DMS53 (cell line): ENCODE measurements around the gene HES2.
"Not testable (repeated sequence)": the region's sequence is repeated elsewhere in the genome, so short reads cannot be mapped to it uniquely, and the experiment has no call there.

Source experiments
- DNase-seq: peaks from one replicate; lab custom pipeline; 2025; lab: John Stamatoyannopoulos, UW

The HES2 gene

DNA sequence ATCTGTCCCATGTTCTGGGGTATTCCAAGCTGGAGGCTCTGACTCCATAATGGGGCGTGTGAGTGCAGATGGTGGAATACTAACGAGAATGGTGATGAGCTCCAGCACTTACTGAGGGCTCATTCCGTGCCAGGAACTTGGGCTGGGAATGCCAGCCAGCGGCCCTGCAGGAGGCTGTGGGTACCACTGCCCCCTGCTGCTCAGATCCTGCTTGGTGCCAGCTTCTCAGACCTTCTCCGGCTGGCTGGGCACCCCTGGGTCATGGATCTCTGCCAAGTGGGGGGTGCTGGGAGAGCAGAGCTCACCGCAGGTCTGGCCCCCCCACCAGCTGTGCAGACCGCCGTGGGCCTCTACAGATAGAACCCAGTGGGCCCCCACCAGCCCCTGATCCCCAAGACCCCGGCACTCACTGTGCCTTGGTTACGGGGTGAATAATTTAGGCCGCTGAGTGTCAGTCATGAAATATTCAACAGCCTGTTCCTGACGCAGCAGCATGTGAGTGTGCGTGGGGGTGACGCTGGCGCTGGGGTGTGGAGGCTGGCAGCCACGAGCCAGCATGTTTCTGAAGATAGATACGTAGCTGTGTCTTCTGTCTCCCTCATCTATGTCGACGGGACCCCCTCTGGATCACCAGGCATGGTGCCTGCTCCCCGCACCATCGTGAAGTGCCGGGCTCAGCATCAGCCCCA is 17.4 kb upstream of the HES2 start:
- peak; percentile 67 for DNase-seq

DNA sequence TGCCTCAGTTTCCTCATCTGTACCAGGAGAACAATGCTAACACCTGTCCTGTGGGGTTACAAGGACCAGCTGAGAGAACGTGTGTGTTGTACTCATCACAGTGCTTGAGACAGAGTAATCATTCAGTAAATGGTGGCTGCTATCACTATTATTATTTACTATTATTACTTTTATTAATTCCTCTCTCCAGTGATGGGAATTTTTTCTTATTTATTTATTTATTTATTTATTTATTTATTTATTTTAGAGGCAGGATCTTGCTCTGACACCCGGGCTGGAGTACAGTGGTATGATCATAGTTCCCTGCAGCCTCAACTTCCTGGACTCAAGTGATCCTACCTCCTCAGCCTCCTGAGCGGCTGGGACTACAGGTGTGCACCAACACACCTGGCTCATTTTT is 16.6 kb upstream of the HES2 start:
- not testable (repeated sequence) for DNase-seq

DNA sequence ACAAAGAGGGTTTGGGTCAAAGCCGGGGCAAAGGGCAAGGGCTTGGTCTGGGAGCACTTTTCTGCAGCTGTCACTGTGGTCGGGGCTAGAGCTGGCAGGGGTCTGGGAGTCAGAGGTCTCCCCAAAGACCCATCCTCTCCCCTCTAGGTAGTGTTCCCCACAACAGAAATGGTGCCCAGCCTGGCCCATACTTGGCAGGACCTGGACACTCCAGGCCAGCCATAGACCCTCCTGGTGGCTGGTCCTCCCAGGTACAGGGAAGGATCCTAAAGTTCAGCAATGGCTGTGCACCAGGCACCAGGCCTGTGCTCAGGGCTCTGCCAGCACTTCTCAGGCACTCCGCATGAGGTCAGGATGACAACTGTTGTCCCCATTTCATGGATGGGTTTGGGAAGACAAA is 15.8 kb upstream of the HES2 start:
- DNase-seq = no peak

DNA sequence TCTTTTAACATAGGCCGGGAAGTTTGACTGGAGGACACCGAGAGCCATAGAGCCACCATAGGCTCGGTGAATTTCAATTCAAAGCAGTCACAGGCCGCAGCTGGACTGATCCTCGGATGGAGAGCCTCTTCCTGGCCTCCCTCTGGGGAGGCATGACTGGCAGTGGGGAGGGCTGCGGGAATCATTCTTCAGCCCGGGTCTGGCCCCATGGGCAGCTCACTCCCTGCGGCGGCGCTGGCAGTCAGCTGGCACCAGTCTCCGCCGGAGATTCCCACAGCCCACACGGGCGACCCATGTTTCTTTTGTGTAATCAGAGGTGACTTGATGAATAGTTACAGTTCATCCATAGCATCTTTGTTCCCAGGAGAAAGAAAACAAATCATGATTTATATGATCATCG is 15.4 kb upstream of the HES2 start:
- no peak for DNase-seq

DNA sequence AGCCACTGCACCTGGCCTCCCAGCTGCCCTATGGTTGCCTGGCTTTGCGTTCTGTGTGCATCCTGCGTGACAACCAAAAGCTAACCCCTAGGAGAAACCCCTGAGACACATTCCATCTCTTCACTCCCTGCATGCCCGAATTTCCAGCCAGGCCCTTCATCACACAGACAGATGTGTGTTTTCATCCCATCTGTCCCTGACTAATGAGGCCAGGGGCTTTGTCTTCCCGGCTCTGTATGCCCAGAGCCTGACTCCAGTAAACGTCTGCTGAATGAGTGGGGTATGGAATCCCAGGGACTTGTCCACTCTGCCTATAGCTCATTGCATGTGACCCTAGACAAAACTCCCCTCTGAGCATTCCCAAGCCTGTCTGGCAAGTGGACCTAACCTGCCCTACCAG is 14.5 kb upstream of the HES2 start:
- DNase-seq = no peak

DNA sequence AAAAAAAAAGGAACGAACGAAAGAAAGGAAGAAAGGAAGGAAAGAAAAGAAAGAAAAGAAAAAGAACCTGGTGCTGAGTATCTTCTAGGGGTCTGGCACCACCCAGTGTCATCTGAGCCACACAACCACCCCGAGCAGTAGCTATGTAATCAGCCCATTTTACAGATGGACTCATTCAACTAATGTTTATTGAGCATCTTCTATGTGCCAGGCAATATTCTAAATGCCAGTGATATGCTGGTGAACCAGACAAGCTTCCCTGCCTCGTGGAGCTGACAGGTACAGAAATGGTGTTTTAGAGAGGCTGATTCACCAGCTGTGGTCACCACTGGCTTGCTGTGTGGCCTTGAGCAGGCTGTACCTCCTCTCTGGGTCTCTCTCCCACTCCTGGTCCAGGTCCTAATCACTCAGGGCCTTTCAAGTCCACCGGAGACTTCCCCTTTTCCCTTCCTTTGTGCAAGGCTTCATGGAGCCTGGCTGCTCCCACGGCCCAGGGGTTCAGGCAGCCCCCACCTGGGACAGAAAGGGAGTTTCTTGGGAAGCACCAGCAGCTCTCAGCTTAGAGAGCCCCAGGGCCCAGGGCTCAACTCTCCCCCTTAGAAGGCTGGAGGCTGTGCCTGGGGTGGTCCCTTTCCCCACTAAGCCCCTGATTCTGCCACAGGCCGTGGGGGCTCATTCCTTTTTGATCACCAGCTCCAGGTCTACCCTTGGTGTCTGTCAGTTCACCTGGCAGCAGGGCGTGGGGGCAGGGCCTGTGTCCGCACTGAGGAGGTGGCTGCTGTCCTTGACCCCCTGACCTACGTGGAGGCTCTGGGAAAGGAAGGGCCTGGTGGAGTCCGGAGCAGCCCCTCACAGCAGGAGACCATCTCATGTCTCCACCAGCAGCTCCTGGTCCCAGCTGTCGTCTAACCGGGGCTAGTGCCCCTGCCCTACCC is 12.2 kb upstream of the HES2 start:
- not testable (repeated sequence) for DNase-seq

DNA sequence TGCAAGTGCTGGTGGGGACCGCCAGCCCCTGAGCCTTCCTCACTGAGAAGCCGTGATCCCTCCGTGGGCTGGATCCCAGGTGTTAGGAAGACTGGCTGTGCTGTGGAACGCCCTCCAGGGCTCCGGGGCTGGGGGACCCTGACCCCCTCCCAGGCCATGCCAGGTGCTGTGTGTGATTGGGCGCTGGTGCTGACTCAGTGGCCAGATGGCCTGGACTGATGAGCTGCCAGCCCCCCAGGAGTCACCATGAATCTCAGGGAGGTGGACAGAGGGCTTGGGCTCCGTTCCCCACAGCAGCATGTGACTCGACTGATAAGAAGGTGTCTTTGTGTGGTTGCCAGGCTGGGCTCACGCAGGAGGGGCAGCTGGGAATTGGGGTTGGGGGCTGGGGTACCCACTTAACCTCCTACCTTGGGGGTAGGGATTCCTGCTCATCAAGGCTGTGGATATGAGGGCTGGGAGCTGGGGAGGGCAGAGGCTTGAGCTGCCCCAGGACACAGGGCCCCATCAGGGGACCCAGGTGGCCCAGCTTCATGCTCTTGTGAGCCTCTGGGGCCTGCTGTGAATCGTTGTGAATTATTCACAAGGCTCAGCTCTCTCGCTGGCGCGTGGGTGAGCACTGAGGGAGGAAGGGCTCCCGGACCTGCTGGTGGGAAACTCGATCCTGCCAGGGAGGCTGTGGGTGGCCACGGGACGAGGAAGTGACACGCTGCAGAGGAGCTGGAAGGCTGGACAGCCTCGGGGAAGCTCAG is 10.1 kb upstream of the HES2 start:
- peak; percentile 28 for DNase-seq

DNA sequence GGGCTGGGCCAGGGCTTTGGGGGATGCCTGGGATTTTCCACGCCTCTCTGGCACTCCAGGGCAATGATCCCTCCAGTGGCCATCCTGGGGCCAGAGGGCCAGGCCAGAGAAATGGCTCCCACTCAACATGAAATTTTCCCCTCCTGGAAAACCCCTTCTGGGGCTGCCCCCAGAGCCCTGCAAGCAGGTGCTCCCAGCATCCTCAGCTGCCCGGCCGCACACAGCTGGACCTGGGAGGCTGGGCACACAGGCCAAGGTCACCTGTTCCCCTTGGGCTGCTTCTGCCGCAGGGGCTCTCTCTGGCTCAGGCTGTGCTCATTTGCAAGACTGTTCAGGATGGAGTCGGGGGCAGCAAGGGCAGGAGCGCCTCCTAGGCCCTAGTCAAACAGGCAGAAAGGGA is 8.7 kb upstream of the HES2 start:
- DNase-seq = not testable (repeated sequence)

DNA sequence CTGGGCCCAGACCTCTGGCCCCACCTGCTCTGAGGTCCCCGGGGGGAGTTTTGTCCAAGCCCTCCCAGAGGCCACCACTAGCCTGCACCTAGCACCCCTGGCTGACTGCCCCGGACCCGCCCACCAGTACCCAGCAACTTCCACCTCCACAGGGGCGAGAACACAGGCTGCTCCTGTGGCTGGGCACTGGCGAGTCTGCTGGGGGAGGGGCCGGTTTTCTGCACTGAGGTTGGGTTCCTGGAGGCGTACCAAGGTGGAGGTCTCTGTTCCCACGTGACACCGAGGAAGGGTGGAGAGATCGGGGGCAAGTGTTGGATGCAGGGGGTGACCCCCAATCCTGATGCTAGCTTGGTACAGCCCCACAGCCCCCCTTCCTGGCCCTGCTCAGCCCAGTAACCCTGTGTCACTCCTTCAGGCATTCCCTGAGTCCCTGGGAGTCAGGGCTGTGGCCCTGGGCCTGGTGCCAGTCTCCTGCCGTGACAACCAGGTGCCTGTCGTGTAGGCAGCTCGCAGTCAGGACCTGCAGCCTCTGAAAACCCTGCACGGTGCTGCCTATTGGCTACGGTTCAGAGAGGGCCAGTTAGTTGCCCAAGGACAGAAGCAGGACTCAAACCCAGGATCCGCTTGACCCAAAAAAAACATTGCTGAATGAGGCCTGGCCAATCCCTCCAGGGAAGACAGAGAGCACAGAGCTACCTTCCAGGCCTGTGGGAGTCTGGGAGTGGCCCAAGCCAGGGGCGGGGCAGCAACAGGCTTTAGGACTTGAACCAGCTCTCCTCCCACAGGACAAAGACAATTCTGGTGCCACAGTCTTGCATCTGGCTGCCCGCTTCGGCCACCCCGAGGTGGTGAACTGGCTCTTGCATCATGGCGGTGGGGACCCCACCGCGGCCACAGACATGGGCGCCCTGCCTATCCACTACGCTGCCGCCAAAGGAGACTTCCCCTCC is 8.0 kb upstream of the HES2 start:
- peak; percentile 36 for DNase-seq

DNA sequence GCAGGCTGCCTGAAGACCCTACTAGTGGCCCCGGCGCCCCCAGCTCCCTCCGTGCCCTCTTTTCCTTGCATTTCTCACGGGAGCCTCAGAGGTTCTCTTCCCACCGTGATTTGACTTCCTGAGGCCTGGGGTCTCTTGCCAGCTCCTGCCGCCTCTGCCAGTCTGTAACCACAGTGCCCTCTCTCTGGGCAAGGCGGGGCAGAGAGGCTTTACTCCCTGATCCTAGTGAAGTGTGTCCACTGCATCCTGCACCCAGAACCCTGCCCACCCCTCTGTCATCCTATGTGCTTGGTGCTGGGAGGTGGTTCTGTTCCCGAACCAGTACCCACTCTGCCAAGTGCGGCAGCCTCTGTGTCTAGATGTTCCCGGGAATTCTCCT is 7.2 kb upstream of the HES2 start:
- DNase-seq = no peak

DNA sequence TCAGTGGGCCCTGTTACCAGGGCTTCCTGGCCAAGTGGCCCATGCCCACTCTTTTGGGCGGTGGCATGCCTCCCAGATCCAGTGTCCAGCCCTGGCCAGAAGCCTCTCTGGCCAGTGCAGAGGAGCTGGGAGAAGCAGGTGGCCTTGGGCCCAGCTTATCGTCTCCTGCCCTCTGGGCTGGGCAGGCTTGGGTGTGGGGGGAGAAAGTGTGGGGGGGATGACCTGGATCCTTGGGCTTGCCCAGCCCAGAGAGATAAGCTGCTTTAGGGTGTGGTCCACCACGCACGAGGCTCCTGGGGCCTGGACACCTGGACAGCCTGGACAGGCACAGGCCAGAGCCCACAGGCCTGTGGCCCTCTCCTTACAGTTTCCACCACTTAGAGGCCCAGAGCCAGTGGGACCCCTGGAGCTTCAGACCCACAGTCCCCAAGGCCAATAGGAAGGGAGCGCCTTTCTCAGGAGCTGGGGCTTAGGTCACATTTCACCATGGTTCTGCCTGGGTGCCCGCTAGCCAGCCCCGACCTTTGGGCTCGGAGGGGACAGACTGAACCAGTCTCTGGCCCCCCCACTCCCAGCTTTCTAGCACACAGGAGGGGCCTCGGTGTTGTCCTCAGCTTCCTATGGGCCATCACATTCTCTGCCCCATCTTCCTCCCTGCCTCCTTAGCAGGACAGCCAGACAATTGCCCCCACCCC is 6.7 kb upstream of the HES2 start:
- DNase-seq = no peak

DNA sequence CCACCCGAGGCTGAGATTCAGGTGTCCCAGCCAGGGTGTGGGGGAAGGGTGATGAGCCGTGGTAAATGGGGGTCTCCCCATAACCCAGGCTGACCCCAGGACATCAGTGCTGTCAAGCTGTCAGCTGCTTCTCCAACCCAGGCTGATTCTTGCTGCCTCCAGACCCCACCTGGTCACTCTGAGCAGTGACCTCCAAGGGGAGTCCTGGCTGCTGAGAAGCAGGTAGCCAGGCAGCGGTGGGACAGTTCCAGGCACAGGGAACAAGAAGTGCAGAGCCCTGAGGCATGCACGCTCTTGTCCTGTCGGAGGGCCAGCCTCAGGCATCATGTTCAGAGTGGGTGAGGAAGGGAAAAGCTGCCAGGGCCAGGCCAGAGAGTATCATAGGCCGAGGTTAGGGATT is 5.9 kb upstream of the HES2 start:
- no peak for DNase-seq

DNA sequence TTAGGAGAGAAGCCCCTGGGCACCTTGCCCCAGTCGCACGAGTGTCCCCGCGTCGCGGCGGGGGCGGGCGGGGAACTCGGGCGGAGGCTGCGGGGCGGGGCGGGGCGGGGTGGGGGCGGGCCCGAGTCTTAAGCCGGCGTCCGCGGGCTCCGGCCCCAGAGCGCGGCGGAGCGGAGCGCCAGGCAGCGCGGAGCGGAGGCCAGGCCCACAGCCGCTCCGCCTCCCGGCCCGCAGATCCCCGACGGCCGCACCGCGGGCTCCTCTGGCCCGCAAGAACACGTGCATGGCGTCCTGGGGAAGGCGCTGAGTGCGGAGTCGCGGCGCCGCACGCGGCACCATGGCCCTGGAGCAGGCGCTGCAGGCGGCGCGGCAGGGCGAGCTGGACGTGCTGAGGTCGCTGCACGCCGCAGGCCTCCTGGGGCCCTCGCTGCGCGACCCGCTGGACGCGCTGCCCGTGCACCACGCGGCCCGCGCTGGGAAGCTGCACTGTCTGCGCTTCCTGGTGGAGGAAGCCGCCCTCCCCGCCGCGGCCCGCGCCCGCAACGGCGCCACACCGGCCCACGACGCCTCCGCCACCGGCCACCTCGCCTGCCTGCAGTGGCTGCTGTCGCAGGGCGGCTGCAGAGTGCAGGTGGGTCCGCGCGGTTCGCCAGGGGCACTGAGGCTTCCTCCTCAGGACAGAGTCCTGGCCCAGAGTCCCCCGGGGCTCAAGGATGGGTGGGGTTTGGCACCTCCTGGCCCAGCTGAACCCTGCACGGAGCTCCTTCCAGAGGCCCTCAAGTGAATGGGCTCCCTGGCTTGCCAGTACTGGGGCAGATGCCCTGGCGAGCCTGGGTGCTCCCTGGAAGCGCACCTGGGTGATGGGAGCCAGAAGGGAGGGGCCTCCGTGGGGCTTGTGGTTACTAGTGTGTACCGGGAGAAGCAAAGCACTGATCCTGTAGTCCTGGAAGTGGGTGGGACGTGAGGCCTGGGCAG is 5.2 kb upstream of the HES2 start, which contains the start of gene ESPN:
Gene ESPN, plus strand, starts transcription at position 158 of the 975 bp plus-strand sequence. Its CDS starts 180 bp downstream, at position 338.
- DNase-seq = peak; percentile 74

DNA sequence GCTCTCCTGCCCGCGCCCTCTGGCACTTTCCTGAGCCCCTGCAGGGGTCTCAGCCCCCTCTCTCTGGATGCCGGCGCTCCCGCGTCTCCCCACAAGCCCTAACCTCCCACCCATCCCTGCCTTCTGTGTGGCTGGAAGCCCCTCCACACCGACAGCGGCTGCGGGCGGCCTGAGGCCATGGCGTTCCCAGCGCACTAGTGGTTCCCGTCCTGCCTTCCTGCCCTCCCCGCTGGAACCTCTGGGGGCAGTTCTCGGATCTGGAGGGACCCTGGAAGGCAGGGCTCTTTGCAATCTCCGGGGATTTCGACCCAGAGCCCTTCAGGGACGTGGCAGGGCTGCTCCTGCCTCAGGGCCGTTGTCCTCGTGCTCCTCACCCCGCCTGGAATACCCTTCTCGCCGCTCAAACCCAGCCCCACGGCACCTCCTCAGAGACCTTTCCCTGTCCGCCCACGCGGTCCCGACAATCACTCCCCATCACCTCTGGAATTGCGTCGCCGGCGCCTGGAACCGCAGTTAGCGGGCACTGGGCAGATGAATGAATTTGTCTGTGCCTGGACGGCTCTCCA is 4.4 kb upstream of the HES2 start:
- DNase-seq = peak; percentile 64

DNA sequence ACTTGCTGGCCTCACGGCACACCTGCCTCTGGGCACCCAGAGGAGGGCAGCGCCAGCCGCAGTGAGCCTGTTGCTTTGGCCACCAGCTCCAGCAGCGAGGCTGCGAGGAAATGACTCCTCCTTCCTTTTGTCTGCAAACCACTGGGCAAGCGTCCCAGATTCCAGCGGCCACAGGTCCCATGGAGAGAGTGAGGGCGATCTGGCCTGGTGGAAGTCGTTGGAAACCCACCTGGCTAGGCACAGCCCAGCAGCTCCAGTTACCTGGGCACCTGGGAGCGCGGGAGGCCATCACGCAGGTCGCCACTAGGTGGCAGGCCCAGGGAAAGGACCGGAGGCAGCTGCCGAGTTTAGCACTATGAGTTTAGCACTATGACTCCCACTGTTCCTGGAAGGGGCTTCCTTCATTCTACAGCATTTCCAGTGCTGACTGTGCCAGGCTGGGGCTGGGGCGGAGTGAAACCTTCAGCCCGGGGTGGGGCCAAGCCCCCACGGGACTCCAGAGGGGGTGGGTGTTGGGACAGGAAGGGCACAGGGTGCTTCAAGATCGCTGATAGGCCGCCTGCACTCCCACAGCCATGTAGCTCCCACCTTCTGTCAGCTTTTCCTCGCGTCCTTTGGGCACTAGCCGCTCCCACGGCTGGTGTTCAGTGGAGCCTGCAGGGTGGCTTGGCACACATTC is 3.7 kb upstream of the HES2 start:
- DNase-seq = peak; percentile 92

DNA sequence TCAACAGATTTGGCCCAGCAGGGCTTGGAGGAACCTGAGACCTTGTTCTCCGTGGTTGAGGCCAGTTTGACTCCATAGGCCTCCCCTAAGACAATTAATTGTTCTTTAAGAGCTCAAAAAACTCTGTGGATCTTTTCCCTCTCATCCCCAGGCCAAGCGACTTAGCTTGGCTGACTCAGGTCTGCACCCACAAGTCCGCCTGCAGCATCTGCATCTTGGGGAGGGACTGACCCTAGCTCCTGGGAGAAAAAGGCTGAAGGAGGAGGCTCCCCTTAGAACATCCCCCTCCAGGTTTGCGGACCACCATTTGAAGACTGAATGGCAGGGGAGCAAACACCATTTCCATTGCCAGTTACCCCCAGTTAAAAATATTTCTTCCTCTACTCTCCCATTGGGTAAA is 1.5 kb upstream of the HES2 start:
- no peak for DNase-seq

DNA sequence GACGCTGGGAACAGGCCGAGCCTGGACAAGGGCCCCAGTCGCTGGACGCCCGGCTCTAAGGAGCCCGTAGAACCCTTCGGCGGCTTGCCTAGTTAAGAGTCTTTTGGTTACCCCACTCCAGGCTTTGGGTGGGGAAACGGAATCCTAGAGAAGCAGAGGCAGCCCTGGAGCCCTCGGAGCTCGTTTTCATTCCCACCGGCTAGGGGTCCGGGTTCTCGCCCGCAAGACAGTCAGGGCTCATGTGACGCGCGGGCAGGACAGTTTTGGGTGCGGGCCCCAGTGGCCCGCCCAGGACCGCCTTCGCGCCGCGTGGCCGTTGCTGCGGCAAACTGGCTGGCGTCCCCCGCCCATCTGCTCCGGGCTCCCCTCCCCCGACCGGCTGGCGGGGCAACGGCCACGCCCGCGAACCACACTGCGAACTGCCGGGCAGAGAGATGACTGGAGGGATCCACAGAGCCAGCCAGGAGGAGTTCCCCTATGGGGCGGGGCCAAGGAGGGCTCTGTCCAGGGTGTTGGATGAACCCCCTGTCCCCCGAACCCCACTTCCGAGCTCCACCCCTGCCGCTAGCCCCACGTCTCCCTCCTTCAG is 829 bp upstream of the HES2 start:
- DNase-seq = no peak

DNA sequence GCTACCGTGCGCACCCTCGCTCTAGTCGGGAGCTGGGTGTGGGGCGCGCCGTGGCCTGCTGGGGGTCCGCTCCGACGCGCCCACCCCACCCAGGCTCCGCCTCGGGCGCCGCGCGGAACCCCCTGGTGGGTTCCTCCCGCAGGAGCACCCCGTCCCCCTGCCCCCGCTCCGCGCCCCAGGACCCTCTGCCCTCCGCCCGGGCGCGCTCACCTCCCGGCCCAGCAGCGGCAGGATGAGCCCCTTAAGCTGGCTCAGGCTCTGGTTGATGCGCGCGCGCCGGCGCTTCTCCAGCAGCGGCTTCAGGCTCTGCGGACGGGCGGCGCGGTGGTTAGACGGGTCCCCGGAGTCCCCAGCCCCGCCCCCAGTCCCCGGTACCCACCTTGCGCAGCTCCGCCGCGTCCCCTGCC is 319 bp downstream of the HES2 start:
- DNase-seq = peak; percentile 63
